Loucy (cell line): ENCODE data around the gene CYP4F12.

Experiments
- H2AFZ ChIP-seq: fragments of 200-600 bp; sonication (generic); 2 replicates; pipeline ENCODE4 v1.6.0; 2016; ENCODE audit warnings: antibody characterized with exemption, mild to moderate bottlenecking, low read length, moderate library complexity
- H3F3A ChIP-seq: fragments of 200-600 bp; 2 replicates; pipeline ENCODE4 v1.6.0; 2016; ENCODE audit warnings: antibody characterized with exemption, low read depth, mild to moderate bottlenecking
- H3K27me3 ChIP-seq: fragments of 200-600 bp; sonication (generic); 2 replicates; pipeline ENCODE4 v1.6.1; 2014; ENCODE audit warnings: low read length, mild to moderate bottlenecking; ENCODE audit not compliant: insufficient read depth, poor library complexity, severe bottlenecking
- H3K36me3 ChIP-seq: fragments of 200-600 bp; sonication (generic); 2 replicates; pipeline ENCODE4 v1.6.1; 2016; ENCODE audit warnings: low read length; ENCODE audit not compliant: insufficient read depth
- H3K4me1 ChIP-seq: fragments of 200-600 bp; sonication (generic); 2 replicates; pipeline ENCODE4 v1.5.1; 2014; ENCODE audit warnings: low read length, mild to moderate bottlenecking; ENCODE audit not compliant: insufficient read depth, poor library complexity, severe bottlenecking
- H3K4me2 ChIP-seq: fragments of 200-600 bp; sonication (generic); 2 replicates; pipeline ENCODE4 v1.6.0; 2014; ENCODE audit warnings: antibody characterized with exemption, low read length, low read depth, mild to moderate bottlenecking; ENCODE audit not compliant: poor library complexity, severe bottlenecking
- H3K4me3 ChIP-seq: fragments of 200-600 bp; sonication (generic); 2 replicates; pipeline ENCODE4 v1.5.1; 2014; ENCODE audit warnings: low read length, mild to moderate bottlenecking, mixed read lengths; ENCODE audit not compliant: poor library complexity, severe bottlenecking
- H3K79me2 ChIP-seq: fragments of 200-600 bp; sonication (generic); 2 replicates; pipeline ENCODE4 v1.6.1; 2014; ENCODE audit warnings: low read length; ENCODE audit not compliant: insufficient read depth
- H3K9ac ChIP-seq: fragments of 200-600 bp; sonication (generic); 2 replicates; pipeline ENCODE4 v1.6.0; 2014; ENCODE audit warnings: mild to moderate bottlenecking, low read depth, low read length, moderate library complexity; ENCODE audit not compliant: poor library complexity, severe bottlenecking
- H3K9me2 ChIP-seq: fragments of 200-600 bp; sonication (generic); replicated peaks from 2 replicates; pipeline ENCODE4 v1.6.1; 2016; ENCODE audit warnings: low read depth, low read length, mixed read lengths
- H3K9me3 ChIP-seq: fragments of 200-600 bp; sonication (generic); 2 replicates; pipeline ENCODE4 v1.6.1; 2014; ENCODE audit warnings: mild to moderate bottlenecking, antibody characterized with exemption, low read length, low read depth; ENCODE audit not compliant: insufficient read depth
- H4K20me1 ChIP-seq: fragments of 200-600 bp; sonication (generic); 2 replicates; pipeline ENCODE4 v1.6.0; 2014; ENCODE audit warnings: antibody characterized with exemption, low read length, mild to moderate bottlenecking; ENCODE audit not compliant: insufficient read depth, poor library complexity, severe bottlenecking
- EZH2phosphoT487 ChIP-seq: fragments of 200-600 bp; IDR thresholded peaks from 2 replicates; pipeline ENCODE4 v1.6.1; 2018; ENCODE audit warnings: antibody characterized with exemption, mild to moderate bottlenecking, moderate library complexity, borderline replicate concordance
- TF ChIP-seq, protein P1 (sequence below): fragments of 200-600 bp; sonication (generic); conservative IDR thresholded peaks from 2 replicates; pipeline ENCODE4 v1.5.1; 2014; ENCODE audit warnings: mild to moderate bottlenecking, antibody characterized with exemption, low read length

Gene CYP4F12

DNA sequence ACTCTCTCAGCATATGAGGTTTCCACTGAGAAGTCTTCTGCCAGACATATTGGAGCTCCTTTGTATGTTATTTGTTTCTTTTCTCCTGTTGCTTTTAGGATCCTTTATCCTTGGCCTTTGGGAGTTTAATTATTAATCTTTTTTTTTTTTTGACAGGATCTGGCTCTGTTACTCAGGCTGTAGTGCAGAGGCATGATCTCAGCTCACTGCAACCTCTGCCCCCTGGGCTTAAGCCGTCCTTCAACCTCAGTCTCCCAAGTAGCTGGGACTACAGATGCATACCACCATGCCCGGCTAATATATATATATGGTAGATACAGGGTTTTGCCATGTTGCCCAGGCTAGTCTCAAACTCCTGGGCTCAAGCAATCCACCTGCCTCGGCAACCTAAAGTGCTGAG, 38.8 kb upstream of the CYP4F12 start:
- H3F3A ChIP-seq = no peaks in the 10 kb centered on the region
- no peaks in the 10 kb centered on the region for H3K9me2 ChIP-seq
- H2AFZ ChIP-seq = no peak overlapping the region
- H4K20me1 ChIP-seq = no peaks in the 10 kb centered on the region
- no peak overlapping the region for H3K4me3 ChIP-seq
- H3K9ac ChIP-seq = no peak overlapping the region
- no peaks in the 10 kb centered on the region for H3K27me3 ChIP-seq
- H3K4me2 ChIP-seq = no peak overlapping the region
- no peaks in the 10 kb centered on the region for H3K36me3 ChIP-seq
- H3K9me3 ChIP-seq = no peaks in the 10 kb centered on the region
- no peak for TF ChIP-seq EZH2phosphoT487
- TF ChIP-seq, protein P1, sequence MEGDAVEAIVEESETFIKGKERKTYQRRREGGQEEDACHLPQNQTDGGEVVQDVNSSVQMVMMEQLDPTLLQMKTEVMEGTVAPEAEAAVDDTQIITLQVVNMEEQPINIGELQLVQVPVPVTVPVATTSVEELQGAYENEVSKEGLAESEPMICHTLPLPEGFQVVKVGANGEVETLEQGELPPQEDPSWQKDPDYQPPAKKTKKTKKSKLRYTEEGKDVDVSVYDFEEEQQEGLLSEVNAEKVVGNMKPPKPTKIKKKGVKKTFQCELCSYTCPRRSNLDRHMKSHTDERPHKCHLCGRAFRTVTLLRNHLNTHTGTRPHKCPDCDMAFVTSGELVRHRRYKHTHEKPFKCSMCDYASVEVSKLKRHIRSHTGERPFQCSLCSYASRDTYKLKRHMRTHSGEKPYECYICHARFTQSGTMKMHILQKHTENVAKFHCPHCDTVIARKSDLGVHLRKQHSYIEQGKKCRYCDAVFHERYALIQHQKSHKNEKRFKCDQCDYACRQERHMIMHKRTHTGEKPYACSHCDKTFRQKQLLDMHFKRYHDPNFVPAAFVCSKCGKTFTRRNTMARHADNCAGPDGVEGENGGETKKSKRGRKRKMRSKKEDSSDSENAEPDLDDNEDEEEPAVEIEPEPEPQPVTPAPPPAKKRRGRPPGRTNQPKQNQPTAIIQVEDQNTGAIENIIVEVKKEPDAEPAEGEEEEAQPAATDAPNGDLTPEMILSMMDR = no peak
- H3K4me1 ChIP-seq = peaks cover 3% of the 10 kb centered on the region
- no peaks in the 10 kb centered on the region for H3K79me2 ChIP-seq

DNA sequence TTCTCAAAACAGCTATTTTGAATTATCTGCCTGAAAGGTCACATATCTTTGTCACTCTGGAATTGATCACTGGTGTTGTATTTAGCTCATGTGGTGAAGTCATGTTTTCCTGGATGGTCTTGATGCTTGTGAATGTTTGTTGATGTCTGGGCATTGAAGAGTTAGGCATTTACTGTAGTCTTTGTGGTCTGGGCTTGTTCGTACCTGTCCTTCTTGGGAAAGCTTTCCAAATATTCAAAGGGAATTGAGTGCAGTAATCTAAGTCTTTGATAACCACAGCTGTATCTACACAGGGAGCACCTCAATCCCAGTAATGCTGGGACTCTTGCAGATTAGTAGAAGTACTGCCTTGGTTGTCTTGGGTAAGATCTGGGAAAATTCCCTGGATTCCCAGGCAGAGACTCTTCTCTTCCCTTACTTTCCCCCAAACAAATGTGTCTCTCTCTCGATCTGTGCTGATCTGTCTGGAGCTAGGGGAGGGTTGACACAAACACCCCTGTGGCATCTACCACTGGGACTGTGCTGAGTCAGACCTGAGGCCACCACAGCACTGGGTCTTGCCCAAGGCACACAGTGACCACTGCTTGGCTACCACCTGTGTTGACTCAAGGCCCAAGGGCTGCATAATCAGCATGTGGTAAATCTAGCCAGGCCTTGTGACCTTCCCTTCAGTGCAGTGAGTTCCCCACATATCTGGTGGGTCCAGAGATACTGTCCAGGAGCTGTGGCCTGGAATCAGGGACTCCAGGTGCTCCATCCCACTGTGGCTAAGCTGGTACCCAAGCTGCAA, 37.7 kb upstream of the CYP4F12 start:
- H3K27me3 ChIP-seq = no peaks in the 10 kb centered on the region
- no peak overlapping the region for H3K9ac ChIP-seq
- H3K9me2 ChIP-seq = no peaks in the 10 kb centered on the region
- H3F3A ChIP-seq = no peaks in the 10 kb centered on the region
- no peaks in the 10 kb centered on the region for H4K20me1 ChIP-seq
- H3K4me2 ChIP-seq = no peak overlapping the region
- peaks cover 3% of the 10 kb centered on the region for H3K4me1 ChIP-seq
- H3K9me3 ChIP-seq = no peaks in the 10 kb centered on the region
- H3K4me3 ChIP-seq = no peak overlapping the region
- H3K79me2 ChIP-seq = no peaks in the 10 kb centered on the region
- no peak overlapping the region for H2AFZ ChIP-seq
- H3K36me3 ChIP-seq = no peaks in the 10 kb centered on the region
- no peak for TF ChIP-seq EZH2phosphoT487
- TF ChIP-seq, protein P1 = no peak

DNA sequence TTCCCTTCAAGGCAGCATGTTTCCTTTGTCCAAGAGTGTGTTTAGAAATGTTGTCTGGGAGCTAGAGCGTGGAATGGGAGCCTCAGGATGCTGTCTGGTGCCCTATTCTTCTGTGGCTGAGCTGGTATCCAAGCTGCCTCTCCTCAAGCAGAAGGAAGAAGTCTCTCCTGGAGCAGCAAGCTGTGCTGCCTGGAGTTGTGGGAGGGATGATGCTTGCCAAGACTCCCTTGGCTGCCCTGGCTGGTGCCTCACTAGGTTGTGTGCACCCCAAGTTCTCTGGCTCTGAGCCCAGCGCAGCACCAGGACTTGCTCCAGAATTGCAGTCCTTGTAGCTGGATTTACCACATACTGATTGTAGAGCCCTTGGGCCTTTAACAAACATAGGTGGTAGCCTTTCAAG, 36.9 kb upstream of the CYP4F12 start:
- H3K4me1 ChIP-seq = peaks cover 3% of the 10 kb centered on the region
- no peaks in the 10 kb centered on the region for H3K79me2 ChIP-seq
- no peaks in the 10 kb centered on the region for H3K9me2 ChIP-seq
- no peak for TF ChIP-seq EZH2phosphoT487
- TF ChIP-seq, protein P1 = no peak
- no peak overlapping the region for H3K9ac ChIP-seq
- no peak overlapping the region for H3K4me3 ChIP-seq
- H3K9me3 ChIP-seq = no peaks in the 10 kb centered on the region
- no peaks in the 10 kb centered on the region for H3K27me3 ChIP-seq
- no peaks in the 10 kb centered on the region for H4K20me1 ChIP-seq
- H3F3A ChIP-seq = no peaks in the 10 kb centered on the region
- H3K4me2 ChIP-seq = no peak overlapping the region
- no peak overlapping the region for H2AFZ ChIP-seq
- no peaks in the 10 kb centered on the region for H3K36me3 ChIP-seq
